Measurements from ENCODE around the gene PAOX.

The PAOX gene

DNA sequence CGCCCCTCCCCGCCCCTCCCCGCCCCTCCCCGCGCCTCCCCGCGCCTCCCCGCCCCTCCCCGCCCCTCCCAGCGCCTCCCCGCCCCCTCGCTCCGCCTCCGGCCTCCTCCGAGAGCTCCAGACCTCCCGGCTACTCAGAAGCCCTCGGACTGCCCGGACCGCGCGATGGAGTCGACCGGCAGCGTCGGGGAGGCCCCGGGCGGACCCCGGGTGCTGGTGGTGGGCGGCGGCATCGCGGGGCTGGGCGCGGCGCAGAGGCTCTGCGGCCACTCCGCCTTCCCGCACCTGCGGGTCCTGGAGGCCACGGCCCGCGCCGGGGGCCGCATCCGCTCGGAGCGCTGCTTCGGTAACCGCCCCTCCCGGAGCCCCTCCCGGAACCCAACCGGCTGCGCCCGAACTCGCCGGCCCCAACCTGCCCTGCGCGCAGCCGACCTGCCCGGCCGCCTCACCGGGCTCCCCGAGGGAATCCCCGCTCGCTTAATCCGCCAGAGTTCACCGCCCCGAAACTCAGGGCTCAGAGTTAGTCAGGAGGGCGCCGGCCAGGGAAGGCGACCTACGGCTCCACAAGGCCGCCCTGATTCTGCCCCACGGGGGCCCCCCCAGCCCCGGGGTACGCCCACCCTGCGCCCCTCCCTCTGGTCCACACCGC, at the start of gene PAOX:
TSS of gene PAOX (plus strand) at position 111 of the 649 bp plus-strand sequence. CDS start at position 166, 55 bp downstream.
- DNase-seq: peak; percentile 66

DNA sequence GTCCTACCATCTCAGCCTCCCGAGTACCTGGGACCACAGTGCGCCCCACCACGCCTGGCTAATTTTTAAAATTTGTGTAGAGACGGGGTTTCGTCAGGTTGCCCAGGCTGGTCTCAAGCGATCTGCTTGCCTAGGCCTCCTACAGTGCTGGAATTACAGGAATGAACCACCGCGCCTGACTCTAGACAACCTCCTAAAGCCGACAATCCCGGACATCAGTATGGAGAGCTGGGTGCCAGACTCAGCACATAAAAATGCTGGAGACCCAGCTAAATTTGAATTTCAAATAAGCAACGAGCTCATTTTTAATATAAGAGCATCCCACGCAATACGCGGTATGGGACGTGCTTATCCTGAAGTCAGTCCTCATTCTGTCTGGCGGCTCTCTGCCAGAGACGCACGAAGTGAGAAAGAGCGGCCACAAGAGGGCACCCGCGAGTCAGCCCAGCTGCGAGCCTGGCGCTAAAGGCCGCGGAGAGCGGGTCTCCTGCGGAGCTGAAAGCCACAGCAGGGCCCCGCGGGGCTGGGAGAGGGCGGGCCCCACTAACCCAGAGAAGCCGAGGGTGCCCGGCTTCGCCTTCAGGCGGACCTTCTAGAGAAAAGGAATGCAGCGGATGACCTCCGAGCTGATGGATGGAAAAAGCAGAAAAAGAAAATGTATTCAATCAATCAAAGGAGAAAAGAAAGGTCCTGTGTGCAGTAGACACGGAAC, 49.4 kb upstream of the PAOX start:
- DNase-seq: peak; percentile 86

DNA sequence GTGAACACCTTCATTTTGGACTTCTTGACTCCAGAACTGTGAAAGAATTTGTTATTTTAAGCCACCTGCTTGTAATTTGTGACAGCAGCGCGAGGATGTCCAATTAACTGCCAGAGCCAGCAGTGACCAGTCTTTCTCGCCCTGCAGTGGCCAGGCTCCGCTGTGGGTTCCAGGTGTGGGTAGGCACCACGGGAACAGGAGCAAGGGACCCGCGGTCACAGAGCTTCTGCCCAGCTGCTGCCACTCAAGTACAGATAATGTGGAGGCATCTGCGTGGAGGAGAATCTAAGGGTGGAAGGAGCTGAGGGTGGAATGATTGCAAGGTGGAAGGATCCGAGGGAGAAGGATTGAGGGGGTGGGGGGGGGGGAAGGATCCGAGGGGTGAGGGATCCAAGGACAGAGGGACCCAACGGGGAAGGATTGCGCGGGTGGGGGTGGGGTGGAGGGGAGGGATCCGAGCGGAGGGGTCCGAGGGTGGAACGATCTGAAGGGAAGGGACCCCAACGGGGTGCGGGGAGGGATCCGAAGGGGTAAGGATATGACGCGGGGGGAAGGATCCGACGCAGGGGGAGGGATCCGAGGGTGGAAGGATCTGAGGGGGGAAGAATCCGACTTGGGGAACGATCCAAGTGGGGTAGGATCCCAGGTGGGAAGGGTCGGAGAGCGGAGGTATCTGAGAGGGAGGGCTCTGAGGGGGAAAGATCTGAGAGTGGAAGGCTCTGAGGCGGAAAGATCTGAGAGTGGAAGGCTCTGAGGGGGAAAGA, 45.9 kb upstream of the PAOX start:
- DNase-seq: no peak

DNA sequence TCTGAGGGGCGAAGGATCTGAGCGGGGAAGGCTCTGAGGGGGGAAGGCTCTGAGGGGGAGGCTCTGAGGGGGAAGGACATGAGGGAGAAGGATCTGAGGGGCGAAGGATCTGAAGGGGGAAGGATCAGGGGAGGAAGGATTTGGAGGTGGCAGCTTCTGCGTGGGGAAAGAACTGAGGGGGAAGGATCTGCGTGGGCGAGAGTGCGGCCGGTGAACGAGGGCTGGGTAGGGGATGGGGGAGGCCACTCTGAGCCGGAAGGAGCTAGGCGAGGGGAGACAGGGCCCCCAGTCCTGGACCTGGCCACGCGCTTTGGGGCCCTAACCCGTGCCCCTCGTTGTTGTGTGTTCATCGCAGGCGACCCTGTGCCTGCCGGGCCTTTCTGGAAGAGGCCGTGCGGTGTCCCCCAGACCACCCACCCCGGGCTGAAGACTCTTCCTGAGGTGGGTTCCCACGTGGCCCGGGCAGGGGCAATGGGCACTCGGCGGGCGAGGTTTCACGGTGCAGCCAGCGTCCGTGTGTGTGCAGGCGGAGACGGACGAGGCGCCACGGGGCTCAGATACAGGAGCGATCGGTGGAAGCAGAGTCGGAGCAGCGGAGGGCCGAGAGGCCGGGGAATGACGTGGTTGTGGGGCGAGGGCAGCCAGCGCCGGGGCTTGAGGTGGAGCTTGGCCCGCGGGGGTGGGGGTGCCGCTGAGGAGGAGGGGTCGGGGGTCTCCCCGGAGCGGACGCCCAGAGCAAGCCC, 44.4 kb upstream of the PAOX start:
- no peak for DNase-seq

DNA sequence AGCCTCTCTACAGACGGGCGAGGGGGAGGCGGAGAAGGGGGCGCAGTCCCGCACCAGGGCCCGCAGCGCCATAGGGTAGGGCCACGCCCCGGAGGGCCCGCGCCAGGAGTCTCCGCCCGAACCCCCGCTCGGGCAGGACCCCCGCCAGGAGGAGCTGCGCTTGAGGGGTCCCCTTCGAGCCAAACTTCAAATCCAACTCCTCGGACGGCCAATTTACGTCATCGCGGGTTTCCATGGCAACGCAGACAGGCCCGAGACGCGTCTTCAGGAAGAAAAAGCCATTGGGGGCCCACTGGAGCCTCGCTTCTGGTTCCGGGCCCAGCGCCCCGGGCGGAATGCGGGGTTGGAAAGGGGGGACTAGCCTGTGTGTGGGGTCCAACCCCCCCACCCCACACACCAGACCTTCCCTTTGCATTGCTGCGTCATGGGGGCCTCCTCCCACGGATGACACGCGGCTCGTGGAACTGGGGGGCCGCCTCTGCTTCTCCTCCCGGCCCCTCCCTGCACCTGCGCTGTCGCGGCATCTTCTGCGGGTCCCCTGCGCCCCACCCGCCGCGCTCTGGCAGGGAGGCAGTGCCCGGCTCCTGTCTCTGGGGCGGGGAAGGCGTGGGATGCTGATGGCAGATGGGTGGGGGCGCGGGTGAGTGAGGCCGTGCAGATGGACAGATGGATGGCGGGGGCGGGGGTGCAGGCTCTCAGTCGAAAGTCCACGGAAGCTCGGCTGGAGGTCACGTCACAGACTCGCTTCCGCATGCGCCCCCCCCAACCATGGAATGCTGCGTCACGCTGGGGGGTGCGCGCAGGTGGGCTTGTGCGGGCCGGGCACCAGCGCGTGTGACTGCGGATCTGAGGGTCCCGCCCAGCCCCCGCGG, 43.6 kb upstream of the PAOX start:
- DNase-seq: peak; percentile 51

DNA sequence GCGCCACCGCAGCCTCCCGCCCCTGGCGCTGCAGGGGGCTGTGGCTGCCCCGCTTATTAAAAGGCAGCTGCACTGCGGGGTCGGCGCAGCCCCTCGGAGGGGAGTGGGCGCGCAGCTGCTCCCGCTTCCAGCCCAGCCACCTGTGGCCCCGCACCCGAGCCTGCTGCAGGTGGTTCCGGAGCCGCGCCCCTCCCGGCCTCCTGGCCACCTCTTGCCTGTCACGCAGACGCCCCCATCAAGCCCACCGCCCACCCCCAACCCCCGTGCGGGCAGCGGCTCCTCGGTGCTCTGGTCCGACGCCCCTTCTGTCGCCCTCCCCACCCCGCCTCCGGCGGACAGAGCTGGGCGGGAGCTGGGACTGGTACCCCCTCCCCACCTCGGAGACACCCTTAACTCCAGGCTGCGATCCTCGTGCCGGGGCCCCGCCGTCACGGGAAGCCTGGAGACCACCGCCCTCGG, 42.9 kb upstream of the PAOX start:
- no peak for DNase-seq

DNA sequence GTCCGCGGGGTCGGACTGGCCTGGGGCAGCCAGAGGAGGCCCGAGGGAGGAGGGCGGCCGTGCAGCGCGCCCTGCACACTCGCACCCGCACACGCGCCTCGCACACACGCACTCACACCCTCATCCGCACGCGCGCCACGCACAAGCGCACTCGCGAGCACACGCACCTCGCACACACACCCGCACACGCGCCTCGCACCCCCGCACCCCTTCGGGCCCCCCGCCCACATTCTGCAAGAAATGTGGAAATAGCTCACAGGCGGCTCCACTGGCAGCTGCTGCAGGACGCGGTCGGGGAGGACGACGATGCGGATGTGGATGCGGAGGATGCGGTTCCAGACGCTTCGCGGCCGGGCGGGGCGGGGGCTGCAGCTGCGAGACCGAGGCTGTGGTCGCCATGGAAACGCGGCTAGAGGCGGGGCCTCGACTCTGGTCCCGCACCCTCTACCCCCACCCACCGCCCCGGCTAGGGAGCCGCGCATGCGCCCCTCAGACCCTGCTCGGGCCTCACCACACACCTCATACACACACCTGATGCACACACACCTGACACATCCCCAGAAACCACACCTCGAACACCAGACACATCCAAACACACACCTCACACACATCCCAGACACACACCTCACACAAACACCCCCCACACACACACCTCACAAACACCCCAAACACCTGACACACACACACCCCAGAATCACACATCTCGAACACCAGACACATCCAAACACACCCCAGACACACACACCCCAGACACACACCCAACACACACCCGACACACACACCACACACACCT, 42.3 kb upstream of the PAOX start, which contains the start of gene CALY:
TSS of gene CALY (minus strand) at position 320 of the 793 bp plus-strand sequence. CDS start 7,907 bp downstream, outside the sequence.
- no peak for DNase-seq

DNA sequence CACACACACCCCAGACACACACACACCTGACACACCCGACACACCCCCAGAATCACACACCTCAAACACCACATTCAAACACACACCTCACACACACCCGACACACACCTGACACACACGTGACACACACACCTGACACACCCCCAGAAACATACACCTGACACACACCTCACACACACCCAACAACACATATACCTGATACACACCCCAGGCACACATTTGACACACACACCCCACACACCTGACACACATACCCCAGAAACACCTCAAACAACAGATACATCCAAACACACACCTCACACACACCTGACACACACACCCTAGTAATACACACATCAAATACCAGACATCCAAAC, 41.7 kb upstream of the PAOX start:
- DNase-seq: no peak

DNA sequence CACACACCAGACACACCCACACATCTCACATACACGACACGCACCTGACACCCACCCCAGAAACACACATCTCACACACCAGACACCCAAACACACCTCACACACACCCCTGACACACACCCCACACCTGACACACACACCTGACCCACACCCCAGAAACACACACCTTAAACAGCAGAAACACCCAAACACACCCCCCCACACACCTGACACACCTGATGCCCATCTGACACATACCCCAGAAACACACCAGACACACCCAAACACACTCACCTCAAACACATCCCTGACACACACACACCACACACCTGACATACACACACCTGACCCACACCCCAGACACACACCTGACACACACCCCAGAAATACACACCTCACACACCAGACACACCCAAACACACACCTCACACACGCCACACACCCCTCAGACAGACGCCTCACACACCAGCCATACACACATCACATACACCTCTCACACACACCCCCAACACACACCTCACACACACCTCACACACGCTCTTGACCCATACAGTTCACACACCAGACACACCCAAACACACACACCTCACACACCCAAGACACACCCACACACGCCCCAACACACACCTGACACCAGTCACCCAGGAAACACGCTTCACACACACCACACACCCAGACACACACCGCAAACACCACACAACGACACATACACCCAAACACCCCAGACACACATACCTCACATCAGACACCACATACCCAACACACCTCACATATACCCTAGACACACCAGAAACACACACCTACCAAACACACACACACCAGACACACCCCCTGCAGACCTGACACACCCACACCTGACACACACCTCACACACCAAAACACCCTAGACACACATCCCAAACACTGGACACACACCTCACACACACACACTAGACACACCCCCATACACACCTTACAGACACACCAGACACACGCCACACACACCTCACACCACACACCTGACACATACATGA, 40.7 kb upstream of the PAOX start:
- no peak for DNase-seq

DNA sequence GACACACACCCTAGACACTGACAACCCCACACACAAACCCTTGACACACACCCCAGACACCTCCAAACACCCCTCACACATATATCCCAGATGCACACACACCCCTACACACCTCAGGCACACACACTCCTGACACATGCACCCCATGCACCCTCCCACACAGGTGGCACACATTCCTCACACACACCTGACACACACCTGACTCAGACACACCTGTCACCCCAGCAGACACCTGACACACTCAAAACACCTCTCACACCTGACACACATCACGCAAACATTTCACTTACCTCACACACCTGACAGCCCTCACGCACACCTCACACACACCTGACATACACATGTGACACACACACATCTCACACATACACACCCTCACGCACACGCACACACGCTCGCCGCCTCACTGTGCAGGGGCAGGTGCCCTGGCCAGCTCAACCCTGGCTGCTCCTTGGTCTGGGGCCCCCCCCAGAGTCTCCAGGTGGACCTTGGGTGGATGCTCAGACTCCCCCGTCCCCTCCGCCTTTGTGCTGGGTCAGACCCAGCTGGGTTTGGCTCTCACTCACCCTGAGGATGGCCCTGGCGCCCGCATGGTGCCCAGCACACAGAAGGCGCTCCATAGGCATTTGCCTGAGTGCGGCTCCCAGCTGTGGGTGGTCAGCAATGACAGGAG, 39.2 kb upstream of the PAOX start:
- no peak for DNase-seq

DNA sequence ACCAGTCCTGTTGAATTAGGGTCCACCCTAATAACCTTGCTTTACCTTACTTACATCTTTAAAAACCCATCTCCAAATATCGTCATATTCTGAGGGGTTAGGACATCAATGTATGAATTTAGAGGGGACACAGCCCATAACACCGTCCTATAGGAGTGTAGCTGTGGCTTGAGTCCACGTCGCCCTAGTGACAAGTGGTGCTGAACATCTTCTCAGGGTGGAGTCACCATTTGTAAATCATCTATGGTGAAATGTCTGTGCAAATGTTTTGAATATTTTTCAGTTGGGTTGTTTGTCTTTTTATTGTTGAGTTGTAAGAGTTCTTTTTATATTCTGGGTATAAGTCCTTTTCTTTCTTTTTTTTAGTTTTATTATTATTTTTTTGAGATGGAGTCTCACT, 37.1 kb upstream of the PAOX start:
- no peak for DNase-seq

DNA sequence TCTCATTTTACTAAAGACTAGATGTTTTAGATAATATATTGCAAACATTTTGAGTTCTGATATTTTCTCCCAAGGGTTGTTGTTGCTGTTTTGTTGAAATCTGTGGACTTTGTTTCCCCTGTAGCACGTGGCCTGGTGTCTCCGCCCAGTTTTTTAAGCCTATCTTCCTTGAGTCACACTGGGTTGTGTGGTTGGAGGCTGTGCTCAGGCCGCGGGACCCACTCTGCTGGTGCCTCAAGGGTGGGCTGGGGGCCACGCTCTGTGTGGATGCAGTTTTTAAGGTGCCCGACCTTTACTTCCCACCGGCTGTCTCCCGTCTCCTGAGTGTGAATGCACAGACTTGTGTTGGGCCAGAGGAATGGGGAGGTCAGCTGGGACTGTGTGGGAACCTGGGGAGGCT, 36.1 kb upstream of the PAOX start:
- DNase-seq: no peak

DNA sequence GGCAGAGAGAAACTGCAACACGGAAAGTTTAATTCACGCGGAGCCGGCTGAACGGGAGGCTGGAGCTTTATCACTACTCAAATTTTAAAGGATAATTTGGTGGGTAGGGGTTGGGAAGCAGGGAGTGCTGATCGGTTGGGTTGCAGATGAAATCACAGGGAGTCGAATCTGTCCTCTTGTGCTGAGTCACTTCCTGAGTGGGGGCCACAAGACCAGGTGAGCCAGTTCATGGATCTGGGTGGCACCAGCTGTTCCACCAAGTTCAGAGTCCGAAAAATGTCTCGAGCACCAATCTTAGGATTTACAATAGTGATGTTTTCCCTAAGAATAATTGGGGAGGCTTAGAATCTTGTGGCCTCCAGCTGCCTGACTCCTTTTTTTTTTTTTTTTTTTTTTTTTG, 35.5 kb upstream of the PAOX start:
- DNase-seq: no peak

DNA sequence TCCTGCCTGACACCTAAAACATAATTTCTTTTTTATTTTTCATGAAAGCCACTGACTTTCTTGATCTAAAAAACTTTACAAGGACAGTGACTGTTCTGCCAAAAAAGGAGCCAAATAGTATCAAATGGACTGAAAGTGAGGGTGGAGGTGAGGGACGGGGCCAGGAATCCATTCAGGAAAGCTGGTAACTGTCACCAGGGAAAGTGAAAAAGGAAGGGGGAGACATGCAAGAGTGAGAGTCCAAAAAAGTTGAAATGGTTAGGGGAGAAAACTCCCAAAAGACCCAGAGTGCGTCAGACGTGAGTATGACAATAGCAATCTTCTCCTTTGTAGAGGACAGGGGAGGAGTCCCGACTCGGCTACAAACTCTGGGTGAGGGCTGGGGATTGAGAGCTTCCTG, 34.8 kb upstream of the PAOX start:
- no peak for DNase-seq

DNA sequence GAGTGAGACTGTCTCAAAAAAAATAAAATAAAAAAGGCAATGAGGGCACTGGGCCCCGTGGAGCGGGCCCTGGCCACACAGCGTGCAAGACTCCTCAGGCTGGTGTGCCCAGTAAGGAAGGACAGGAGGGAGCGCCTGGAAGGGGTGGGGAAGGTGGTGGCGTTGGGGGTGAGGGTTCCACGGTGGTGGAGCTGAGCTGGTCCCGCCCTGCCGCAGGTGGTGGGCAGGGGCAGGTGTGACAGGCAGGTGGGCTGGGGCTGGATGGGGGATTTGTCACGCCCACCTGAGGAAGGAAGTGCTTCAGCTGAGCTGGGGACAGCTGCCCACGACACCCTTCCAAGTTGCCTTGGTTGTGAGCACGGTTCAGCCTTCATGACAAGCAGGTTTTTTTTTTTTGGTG, 32.6 kb upstream of the PAOX start:
- no peak for DNase-seq

DNA sequence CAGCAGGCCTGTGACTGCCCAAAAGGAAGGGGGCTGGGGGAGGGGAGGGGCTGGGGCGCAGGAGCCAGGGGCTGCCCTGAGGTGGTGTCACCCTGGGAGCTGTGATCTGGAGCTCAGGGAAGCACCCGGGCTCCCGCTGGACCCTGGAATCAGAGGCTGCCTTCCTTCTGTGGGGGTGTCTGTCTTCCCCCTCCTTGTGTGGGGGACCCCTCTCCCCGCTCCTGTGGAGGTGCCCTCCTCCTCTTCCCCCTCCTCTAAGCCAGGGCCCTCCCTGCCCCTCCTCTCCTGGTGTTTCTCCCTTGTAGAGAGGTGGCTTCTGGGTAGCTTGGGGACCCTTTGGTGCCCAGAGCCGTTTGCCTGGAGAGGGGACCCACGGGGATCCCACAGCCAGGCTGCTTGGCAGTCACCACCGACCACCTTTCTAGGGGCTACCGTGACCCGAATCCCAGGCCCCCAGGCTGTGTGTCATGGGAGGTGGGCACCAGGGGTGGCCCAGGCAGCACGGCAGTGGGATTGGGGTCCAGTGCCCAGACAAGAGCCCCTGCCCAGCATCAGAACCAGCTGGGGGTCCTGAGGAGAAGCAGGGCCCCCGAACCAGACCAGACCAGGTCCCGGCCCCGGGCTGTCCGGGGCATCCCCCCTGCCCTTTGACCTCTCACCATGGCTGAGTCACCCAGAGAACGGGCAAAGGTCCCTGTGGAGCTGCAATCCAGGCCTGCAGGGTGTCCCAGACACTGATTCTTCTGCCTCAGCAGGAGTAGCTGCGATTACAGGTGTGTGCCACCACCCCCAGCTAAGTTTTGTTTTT, 31.1 kb upstream of the PAOX start:
- DNase-seq: no peak

DNA sequence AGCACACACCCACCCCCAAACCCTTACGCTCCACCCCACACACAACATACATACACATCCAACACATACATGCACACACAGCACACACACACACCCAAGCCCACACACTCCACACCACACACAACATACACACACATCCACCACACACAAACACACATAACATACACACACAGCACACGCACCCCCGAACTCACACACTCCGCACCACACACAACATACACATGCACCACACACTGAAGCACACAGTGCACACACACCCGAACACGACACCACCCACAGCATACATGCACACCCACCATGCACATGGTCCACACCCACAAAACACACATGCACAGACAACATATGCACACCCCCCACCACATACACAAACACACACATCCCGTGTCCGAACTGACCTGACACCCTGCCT, 29.9 kb upstream of the PAOX start:
- DNase-seq: no peak

DNA sequence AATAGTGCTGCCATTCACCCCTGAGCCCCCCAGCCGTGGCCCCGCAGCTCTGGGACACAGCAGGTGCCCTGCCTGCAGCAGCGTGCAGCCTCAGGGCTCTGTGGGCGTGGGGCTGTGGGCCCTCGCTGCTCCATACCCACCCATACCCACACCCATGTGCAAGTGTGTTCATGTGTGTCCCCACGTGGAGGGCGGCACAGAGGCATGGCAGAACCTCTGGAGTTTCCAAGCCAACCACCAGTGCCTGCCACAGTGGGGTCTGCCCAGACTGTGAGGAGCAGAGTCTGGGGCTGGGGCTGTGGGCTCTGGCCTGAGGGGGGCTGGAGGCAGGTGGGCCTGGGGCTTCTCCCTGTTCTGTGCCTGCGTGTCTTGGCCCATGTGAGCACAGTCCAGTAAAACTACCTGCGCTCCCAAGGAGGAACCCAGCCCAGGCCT, 29.5 kb upstream of the PAOX start:
- DNase-seq: no peak

Data from EL (cell line).